Medulla oblongata (tissue), 1 donor: ENCODE results near the gene CEP350.

Experiments
- DNase-seq: peaks from one replicate; pipeline ENCODE4 v3.0.0-alpha.2; 2015; ENCODE audit errors: extremely low spot score

CEP350 gene

GRCh38 chr1:180057883-180058396, 103.3 kb downstream of the CEP350 start:
- DNase-seq, result no peak

GRCh38 chr1:180061019-180061418, 106.4 kb downstream of the CEP350 start:
- DNase-seq, result no peak

GRCh38 chr1:180062452-180062971, 107.9 kb downstream of the CEP350 start:
- no peak for DNase-seq

- no peak for DNase-seq
Observed at GRCh38 chr1:180065408-180065807, 110.8 kb downstream of the CEP350 start.

GRCh38 chr1:180066150-180066549, 111.5 kb downstream of the CEP350 start:
- DNase-seq, result no peak

- no peak for DNase-seq
Observed at GRCh38 chr1:180070286-180070685, 115.7 kb downstream of the CEP350 start.

GRCh38 chr1:180071759-180072158, 117.1 kb downstream of the CEP350 start:
- no peak for DNase-seq

- DNase-seq, result no peak
Observed at GRCh38 chr1:180080439-180080838, 125.8 kb downstream of the CEP350 start.

GRCh38 chr1:180081474-180081873, 126.9 kb downstream of the CEP350 start:
- DNase-seq, result no peak

GRCh38 chr1:180083164-180083563, 128.6 kb downstream of the CEP350 start:
- no peak for DNase-seq

- DNase-seq, result no peak
Observed at GRCh38 chr1:180084867-180085266, 130.3 kb downstream of the CEP350 start.

- DNase-seq, result no peak
Observed at GRCh38 chr1:180085331-180085730, 130.7 kb downstream of the CEP350 start.

- no peak for DNase-seq
Observed at GRCh38 chr1:180092931-180093650, 138.5 kb downstream of the CEP350 start.

GRCh38 chr1:180094705-180095295, 140.2 kb downstream of the CEP350 start:
- no peak for DNase-seq

- DNase-seq, result no peak
Observed at GRCh38 chr1:180096584-180097325, 142.1 kb downstream of the CEP350 start.

- DNase-seq, result no peak
Observed at GRCh38 chr1:180097326-180097605, 142.7 kb downstream of the CEP350 start.

- no peak for DNase-seq
Observed at GRCh38 chr1:180101411-180101810, 146.8 kb downstream of the CEP350 start.

GRCh38 chr1:180103819-180104218, 149.2 kb downstream of the CEP350 start:
- DNase-seq, result no peak

GRCh38 chr1:180112091-180112490, 157.5 kb downstream of the CEP350 start:
- DNase-seq, result no peak

- no peak for DNase-seq
Observed at GRCh38 chr1:180112984-180113647, 158.5 kb downstream of the CEP350 start.

GRCh38 chr1:180114396-180114945, 159.9 kb downstream of the CEP350 start:
- no peak for DNase-seq
